Endodermal cell (in vitro differentiated cells): ENCODE measurements around the gene LPXN. TPM values are rescaled to one million over a fixed set of nuclear protein-coding genes. Genes with fewer than 3 reads are reported as not detected.

Experiments used
- DNase-seq: peaks from one replicate; pipeline ENCODE4 v3.0.0-alpha.2; 2017
- H3K27ac ChIP-seq: 2 replicates; pipeline ENCODE4 v1.5.1; 2013; ENCODE audit warnings: mild to moderate bottlenecking, low read depth, low read length, moderate library complexity
- H3K27me3 ChIP-seq: 2 replicates; pipeline ENCODE4 v1.6.1; 2013; ENCODE audit warnings: mild to moderate bottlenecking, low read length, moderate library complexity; ENCODE audit not compliant: insufficient read depth, control insufficient read depth, poor library complexity, severe bottlenecking
- H3K36me3 ChIP-seq: 2 replicates; pipeline ENCODE4 v1.7.0; 2013; ENCODE audit warnings: mild to moderate bottlenecking, low read length, moderate library complexity; ENCODE audit not compliant: control insufficient read depth, insufficient read depth
- H3K4me1 ChIP-seq: one replicate; pipeline ENCODE4 v1.7.0; 2013; ENCODE audit warnings: low read length; ENCODE audit not compliant: control insufficient read depth, insufficient read depth
- H3K4me3 ChIP-seq: 2 replicates; pipeline ENCODE4 v1.5.1; 2013; ENCODE audit warnings: mild to moderate bottlenecking, low read length, moderate library complexity
- H3K9ac ChIP-seq: 2 replicates; pipeline ENCODE4 v1.6.1; 2013; ENCODE audit warnings: mild to moderate bottlenecking, low read length, moderate library complexity; ENCODE audit not compliant: poor library complexity, severe bottlenecking; ENCODE audit errors: extremely low read depth
- H3K9me3 ChIP-seq: 2 replicates; pipeline ENCODE4 v1.6.1; 2013; ENCODE audit warnings: mild to moderate bottlenecking, low read length, moderate library complexity; ENCODE audit not compliant: control insufficient read depth
- H3K27ac Mint-ChIP-seq: 2 replicates; pipeline ENCODE4 v1.8.0; 2020; ENCODE audit warnings: mixed read lengths
- H3K27me3 Mint-ChIP-seq: 2 replicates; pipeline ENCODE4 v1.8.0; 2021; ENCODE audit warnings: mild to moderate bottlenecking, mixed read lengths; ENCODE audit not compliant: insufficient read depth
- H3K36me3 Mint-ChIP-seq: 2 replicates; pipeline ENCODE4 v1.8.0; 2020; ENCODE audit warnings: low read depth, mixed read lengths
- H3K4me1 Mint-ChIP-seq: 2 replicates; pipeline ENCODE4 v1.8.0; 2020; ENCODE audit warnings: mixed read lengths
- H3K4me3 Mint-ChIP-seq: 2 replicates; pipeline ENCODE4 v1.8.0; 2020; ENCODE audit warnings: mild to moderate bottlenecking, moderate library complexity, mixed read lengths
- H3K9me3 Mint-ChIP-seq: 2 replicates; pipeline ENCODE4 v1.8.0; 2020; ENCODE audit warnings: mild to moderate bottlenecking, mixed read lengths
- WGBS, 2 experiments: methylation state at CpG; one replicate each; pipeline versions ENCODE4 v1.1.5 to v1.1.7; 2013; ENCODE audit warnings: missing lambda C conversion rate in 2 of 2, mixed read lengths in 1 of 2; ENCODE audit not compliant: insufficient coverage in 1 of 2, insufficient read length in 1 of 2; 5-methylcytosine and 5-hydroxymethylcytosine counted together
- total RNA-seq, 2 donors: library from RNA; stranded (reverse); fragmentation: NEBNext Ultra II Directional in 1 of 2; extraction: Animal tissue kit (Norgen Biotek cat#: 25700) in 1 of 2; gene quantifications; 2 replicates in 1 of 2; 3 replicates in 1 of 2; pipeline ENCODE4 v1.2.1, GENCODE V29; 2021
- TF ChIP-seq, protein P1 (sequence below): fragments of 200-600 bp; sonication (generic); conservative IDR thresholded peaks from 2 replicates; pipeline ENCODE4 v1.5.0; 2021; ENCODE audit warnings: antibody characterized with exemption, mild to moderate bottlenecking

Gene LPXN
- total RNA-seq, 2 donors from 2014 or later: 1.9 to 2.7 TPM

- no peaks in the 10 kb centered on the region for H3K36me3 ChIP-seq
- Mint-ChIP-seq H3K4me3 (no peak overlapping the region), H3K27me3 (peaks cover 2% of the 10 kb centered on the region), H3K4me1 (peaks cover 9% of the 10 kb centered on the region), H3K36me3 (no peaks in the 10 kb centered on the region), H3K9me3 (no peaks in the 10 kb centered on the region), H3K27ac (no peak overlapping the region)
- no peak overlapping the region for H3K27ac ChIP-seq
- TF ChIP-seq, protein P1, sequence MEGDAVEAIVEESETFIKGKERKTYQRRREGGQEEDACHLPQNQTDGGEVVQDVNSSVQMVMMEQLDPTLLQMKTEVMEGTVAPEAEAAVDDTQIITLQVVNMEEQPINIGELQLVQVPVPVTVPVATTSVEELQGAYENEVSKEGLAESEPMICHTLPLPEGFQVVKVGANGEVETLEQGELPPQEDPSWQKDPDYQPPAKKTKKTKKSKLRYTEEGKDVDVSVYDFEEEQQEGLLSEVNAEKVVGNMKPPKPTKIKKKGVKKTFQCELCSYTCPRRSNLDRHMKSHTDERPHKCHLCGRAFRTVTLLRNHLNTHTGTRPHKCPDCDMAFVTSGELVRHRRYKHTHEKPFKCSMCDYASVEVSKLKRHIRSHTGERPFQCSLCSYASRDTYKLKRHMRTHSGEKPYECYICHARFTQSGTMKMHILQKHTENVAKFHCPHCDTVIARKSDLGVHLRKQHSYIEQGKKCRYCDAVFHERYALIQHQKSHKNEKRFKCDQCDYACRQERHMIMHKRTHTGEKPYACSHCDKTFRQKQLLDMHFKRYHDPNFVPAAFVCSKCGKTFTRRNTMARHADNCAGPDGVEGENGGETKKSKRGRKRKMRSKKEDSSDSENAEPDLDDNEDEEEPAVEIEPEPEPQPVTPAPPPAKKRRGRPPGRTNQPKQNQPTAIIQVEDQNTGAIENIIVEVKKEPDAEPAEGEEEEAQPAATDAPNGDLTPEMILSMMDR: no peak
- no peaks in the 10 kb centered on the region for H3K4me1 ChIP-seq
- 86 to 100% methylated on average over 4 of the region's 4 CpGs for WGBS, 2 experiments
- H3K27me3 ChIP-seq: no peaks in the 10 kb centered on the region
- no peak overlapping the region for H3K4me3 ChIP-seq
- H3K9me3 ChIP-seq: no peaks in the 10 kb centered on the region
- H3K9ac ChIP-seq: no peak overlapping the region
- no peak for DNase-seq
These were observed 68.3 kb downstream of the LPXN start for GRCh38 chr11:58507355-58507754.

- Histone ChIP-seq H3K4me3 (no peak overlapping the region), H3K36me3 (no peaks in the 10 kb centered on the region), H3K27me3 (no peaks in the 10 kb centered on the region), H3K9ac (no peak overlapping the region), H3K9me3 (no peaks in the 10 kb centered on the region), H3K27ac (no peak overlapping the region), H3K4me1 (no peaks in the 10 kb centered on the region)
- Mint-ChIP-seq H3K4me1 (peaks cover 6% of the 10 kb centered on the region), H3K4me3 (no peak overlapping the region), H3K36me3 (no peaks in the 10 kb centered on the region), H3K9me3 (no peaks in the 10 kb centered on the region), H3K27ac (no peak overlapping the region), H3K27me3 (peaks cover 2% of the 10 kb centered on the region)
- DNase-seq: no peak
- TF ChIP-seq, protein P1: no peak
- WGBS, 2 experiments: 82 to 92% methylated on average over 1 to 5 of the region's 5 CpGs
These were observed 68.7 kb downstream of the LPXN start for GRCh38 chr11:58506935-58507334.

DNA sequence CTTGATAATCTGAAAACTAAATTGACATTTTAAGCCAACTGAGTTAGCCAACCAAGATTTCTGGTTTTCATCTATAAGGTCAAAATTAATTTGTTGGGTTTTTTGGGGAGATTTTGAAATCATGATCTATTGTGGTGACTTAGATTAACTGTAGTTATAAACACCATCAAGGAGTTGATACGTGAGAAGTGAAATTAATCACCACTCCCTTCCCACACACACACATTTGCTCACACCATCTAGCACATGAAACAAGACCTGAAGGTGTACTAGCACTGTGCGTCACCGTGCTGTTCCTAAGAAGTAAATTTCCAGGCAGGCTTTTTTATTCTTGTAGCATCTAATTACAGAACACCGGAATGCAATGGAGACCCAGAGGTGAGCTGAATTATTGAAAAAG, 69.8 kb downstream of the LPXN start:
- Mint-ChIP-seq H3K4me1 (no peaks in the 10 kb centered on the region), H3K9me3 (no peaks in the 10 kb centered on the region), H3K27ac (no peak overlapping the region), H3K27me3 (peaks cover 2% of the 10 kb centered on the region), H3K4me3 (no peak overlapping the region), H3K36me3 (no peaks in the 10 kb centered on the region)
- H3K4me1 ChIP-seq: no peaks in the 10 kb centered on the region
- H3K27ac ChIP-seq: no peak overlapping the region
- no peaks in the 10 kb centered on the region for H3K9me3 ChIP-seq
- H3K9ac ChIP-seq: no peak overlapping the region
- H3K36me3 ChIP-seq: no peaks in the 10 kb centered on the region
- no peak overlapping the region for H3K4me3 ChIP-seq
- 90% methylated on average over 4 of the region's 4 CpGs; no CpG with 5 or more reads in 1 of the 2 experiments for WGBS, 2 experiments
- TF ChIP-seq, protein P1: no peak
- no peak for DNase-seq
- no peaks in the 10 kb centered on the region for H3K27me3 ChIP-seq
